GM18868 (cell line): ENCODE results near the gene ZNF83.
"Not testable (repeated sequence)": the region's sequence is repeated elsewhere in the genome, so short reads cannot be mapped to it uniquely, and the experiment has no call there.

Experiments used
- ATAC-seq: cut with Tn5 transposase; IDR thresholded peaks from one replicate; pipeline ENCODE4 v1.9.1; 2021; ENCODE audit warnings: mild to moderate bottlenecking, moderate library complexity; ENCODE audit not compliant: unreplicated experiment

The ZNF83 gene

DNA sequence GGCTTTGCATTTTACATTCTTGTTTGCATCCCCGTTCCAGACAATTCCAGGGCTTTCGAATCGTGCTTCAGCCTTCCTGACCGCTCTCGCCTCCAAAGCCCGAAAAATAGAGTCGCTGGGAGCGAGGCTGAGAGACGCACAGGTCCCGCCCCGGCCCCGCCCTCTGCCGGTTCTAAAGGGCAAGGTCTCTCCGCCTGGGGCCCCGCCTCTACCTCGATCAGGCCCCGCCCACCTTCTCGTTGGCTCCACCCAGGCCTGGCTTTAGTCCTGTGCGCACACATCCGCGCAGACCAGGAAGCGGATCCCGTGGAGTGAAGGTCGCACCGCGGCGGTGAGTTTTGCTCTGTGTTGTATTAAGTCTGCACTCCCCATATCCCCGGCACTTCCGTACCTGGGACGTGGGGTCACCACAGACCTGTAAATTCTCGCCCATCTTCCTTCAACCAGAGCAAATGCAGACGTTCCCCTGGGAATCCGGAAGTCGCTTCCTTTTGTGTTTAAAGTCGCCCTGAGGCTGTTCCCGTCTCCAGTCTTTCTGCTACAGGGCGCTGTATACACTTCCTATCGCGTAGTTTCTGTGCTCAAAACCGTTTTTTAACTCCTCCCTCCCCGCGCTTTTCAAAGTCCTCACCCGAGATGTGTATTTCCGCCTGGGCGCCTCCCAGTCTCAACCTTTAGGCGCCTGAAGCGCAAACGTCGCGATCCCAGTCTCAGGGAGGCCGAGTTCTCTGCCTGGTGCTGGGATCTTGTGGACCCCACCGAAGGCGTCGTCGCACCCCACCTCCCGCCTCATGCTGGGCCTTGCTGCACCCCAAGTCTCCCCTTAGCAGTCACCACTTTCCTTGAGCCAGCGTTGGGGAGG, 67.9 kb downstream of the ZNF83 start, which contains the start of gene ZNF701:
Gene ZNF701 (plus strand): TSS at position 288 of the 862 bp plus-strand sequence. CDS start 3,861 bp downstream, outside the sequence.
- peak; percentile 93 for ATAC-seq

DNA sequence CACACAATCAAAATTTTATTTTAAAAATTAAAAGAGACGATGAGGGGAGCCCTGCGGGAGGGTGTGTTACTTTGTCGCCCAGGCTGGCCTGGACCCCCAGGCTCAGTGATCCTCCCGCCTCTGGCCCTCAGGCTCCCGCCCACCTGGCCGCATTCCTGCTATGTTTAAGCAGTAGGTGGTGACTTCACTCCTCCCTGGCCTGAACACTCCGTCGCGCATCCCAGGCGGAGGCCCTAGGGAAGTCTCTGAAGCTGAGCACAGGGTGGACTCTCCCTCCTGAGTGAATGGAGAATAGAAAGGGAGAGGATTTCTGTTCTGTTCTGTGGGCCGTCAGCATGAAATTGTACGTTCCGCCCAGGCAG, 68.5 kb downstream of the ZNF83 start:
- ATAC-seq, result not testable (repeated sequence)

DNA sequence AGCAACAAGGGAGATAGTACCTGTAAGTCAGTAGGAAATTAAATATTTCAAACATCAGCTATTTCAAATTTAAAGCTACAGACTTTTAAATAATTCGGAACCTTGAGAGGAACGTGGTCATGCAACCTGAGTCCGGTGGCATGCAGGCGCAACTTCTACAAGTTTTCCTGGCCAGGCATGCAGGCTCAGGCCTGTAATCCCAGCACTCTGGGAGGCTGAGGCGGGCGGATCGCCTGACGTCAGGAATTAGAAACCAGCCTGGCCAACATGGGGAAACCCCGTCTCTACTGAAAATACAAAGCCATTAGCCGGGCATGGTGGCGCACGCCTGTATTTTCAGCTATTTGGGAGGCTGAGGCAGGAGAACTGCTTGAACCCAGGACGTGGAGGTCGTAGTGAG, 70.2 kb downstream of the ZNF83 start:
- no peak for ATAC-seq

DNA sequence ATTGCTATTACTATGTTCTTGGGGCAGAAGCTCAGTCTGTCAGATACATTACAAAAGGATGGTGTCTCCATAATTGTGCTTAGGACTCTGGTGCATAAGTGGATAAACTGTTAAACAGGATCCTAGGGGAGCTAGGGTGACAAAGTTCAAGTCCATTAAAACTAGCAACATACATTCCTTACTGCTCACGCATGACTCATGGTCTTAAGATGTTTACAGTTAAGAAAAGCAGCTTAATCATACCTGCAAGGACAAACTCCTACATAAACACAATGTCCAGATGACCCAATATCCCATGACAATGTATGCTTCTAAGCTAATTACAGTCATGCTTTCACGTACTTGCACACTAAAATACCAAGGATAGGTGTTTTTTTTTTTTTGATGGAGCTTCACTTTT, 71.6 kb downstream of the ZNF83 start:
- no peak for ATAC-seq

DNA sequence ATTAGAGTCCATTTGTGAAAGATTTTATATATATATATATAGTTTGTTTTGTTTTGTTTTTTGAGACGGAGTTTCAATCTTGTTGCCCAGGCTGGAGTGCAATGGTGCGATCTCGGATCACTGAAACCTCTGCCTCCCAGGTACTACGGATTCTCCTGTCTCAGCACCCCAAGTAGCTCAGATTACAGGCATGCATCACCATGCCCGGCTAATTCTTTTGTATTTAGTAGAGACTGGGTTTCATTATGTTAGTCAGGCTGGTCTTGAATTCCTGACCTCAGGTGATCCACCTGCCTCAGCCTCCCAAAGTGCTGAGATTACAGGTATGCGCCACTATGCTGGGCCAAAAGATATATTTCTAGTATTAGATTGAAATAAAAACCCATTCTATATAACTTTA, 72.0 kb downstream of the ZNF83 start:
- ATAC-seq, result no peak
